DOHH2 (cell line): ENCODE results near the gene TMEM184A.

Source experiments
- H3F3A ChIP-seq: fragments of 200-600 bp; sonication (generic), shearing (Covaris generic); 2 replicates; pipeline ENCODE4 v1.6.0; 2016; ENCODE audit warnings: antibody characterized with exemption, mild to moderate bottlenecking; ENCODE audit not compliant: control insufficient read depth, insufficient read depth
- H3K27ac ChIP-seq: fragments of 200-600 bp; sonication (generic); 2 replicates; pipeline ENCODE4 v1.5.1; 2014; ENCODE audit warnings: low read depth, mild to moderate bottlenecking, low read length, moderate library complexity
- H3K27me3 ChIP-seq: fragments of 200-600 bp; sonication (generic); 2 replicates; pipeline ENCODE4 v1.6.1; 2014; ENCODE audit warnings: mild to moderate bottlenecking, low read length, mixed read lengths; ENCODE audit not compliant: control insufficient read depth
- H3K36me3 ChIP-seq: fragments of 200-600 bp; sonication (generic); 2 replicates; pipeline ENCODE4 v1.6.1; 2014; ENCODE audit warnings: mild to moderate bottlenecking, low read length, moderate library complexity, mixed read lengths; ENCODE audit not compliant: control insufficient read depth
- H3K4me1 ChIP-seq: fragments of 200-600 bp; sonication (generic); 2 replicates; pipeline ENCODE4 v1.6.1; 2014; ENCODE audit warnings: mild to moderate bottlenecking, low read length, mixed read lengths; ENCODE audit not compliant: control insufficient read depth
- H3K4me2 ChIP-seq: fragments of 200-600 bp; sonication (generic); 2 replicates; pipeline ENCODE4 v1.6.0; 2014; ENCODE audit warnings: mild to moderate bottlenecking, low read length, moderate library complexity
- H3K4me3 ChIP-seq: fragments of 200-600 bp; sonication (generic); 2 replicates; pipeline ENCODE4 v1.5.1; 2014; ENCODE audit warnings: mild to moderate bottlenecking, low read length, mixed read lengths
- H3K79me2 ChIP-seq: fragments of 200-600 bp; sonication (generic); 2 replicates; pipeline ENCODE4 v1.6.1; 2014; ENCODE audit warnings: mild to moderate bottlenecking, low read length, mixed read lengths; ENCODE audit not compliant: control insufficient read depth
- H3K9me2 ChIP-seq: fragments of 200-600 bp; sonication (generic); replicated peaks from 2 replicates; pipeline ENCODE4 v1.6.1; 2014; ENCODE audit warnings: mild to moderate bottlenecking, low read length, mixed read lengths; ENCODE audit not compliant: control insufficient read depth
- H3K9me3 ChIP-seq: fragments of 200-600 bp; sonication (generic); 2 replicates; pipeline ENCODE4 v1.6.1; 2014; ENCODE audit warnings: antibody characterized with exemption, low read length, mixed read lengths; ENCODE audit not compliant: control insufficient read depth, insufficient read depth
- H4K20me1 ChIP-seq: fragments of 200-600 bp; sonication (generic); 2 replicates; pipeline ENCODE4 v1.6.0; 2014; ENCODE audit warnings: low read depth, mild to moderate bottlenecking, antibody characterized with exemption, low read length, moderate library complexity; ENCODE audit not compliant: control insufficient read depth, insufficient read depth
- EZH2phosphoT487 ChIP-seq: fragments of 200-600 bp; sonication (generic); IDR thresholded peaks from 2 replicates; pipeline ENCODE4 v1.6.1; 2017; ENCODE audit warnings: borderline replicate concordance, mild to moderate bottlenecking, antibody characterized with exemption, low read length, moderate library complexity, mixed read lengths
- TF ChIP-seq, protein P1 (sequence below): fragments of 200-600 bp; sonication (generic); IDR thresholded peaks from one replicate; pipeline ENCODE4 v1.5.1; 2014; ENCODE audit warnings: antibody characterized with exemption, mild to moderate bottlenecking, low read depth, low read length; ENCODE audit not compliant: poor library complexity, severe bottlenecking

TMEM184A gene

DNA sequence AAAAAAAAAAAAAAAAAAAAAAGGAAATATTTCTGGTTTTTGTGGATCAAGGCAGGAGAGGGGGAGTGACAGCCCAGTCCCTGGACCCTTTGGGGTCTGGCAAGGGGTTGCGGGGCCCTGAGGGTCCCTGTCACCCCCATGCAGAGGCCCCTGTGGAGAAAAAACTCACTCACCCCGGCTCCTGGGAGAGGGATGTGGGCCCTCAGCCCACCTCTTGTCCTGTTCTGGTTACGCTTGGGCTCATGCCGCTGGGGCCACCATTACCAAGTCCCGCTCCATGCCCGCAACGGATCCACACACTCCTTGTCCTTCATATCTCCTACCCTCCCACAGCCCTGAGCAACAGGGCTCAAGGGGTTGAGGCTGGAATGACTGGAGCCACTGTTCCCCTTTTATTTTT is 1.0 kb upstream of the TMEM184A start:
- H3K27ac ChIP-seq: no peak overlapping the region
- H3K27me3 ChIP-seq: no peaks in the 10 kb centered on the region
- no peaks in the 10 kb centered on the region for H3K79me2 ChIP-seq
- H3K4me2 ChIP-seq: no peak overlapping the region
- H3F3A ChIP-seq: no peaks in the 10 kb centered on the region
- no peak for TF ChIP-seq EZH2phosphoT487
- TF ChIP-seq, protein P1, sequence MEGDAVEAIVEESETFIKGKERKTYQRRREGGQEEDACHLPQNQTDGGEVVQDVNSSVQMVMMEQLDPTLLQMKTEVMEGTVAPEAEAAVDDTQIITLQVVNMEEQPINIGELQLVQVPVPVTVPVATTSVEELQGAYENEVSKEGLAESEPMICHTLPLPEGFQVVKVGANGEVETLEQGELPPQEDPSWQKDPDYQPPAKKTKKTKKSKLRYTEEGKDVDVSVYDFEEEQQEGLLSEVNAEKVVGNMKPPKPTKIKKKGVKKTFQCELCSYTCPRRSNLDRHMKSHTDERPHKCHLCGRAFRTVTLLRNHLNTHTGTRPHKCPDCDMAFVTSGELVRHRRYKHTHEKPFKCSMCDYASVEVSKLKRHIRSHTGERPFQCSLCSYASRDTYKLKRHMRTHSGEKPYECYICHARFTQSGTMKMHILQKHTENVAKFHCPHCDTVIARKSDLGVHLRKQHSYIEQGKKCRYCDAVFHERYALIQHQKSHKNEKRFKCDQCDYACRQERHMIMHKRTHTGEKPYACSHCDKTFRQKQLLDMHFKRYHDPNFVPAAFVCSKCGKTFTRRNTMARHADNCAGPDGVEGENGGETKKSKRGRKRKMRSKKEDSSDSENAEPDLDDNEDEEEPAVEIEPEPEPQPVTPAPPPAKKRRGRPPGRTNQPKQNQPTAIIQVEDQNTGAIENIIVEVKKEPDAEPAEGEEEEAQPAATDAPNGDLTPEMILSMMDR: no peak
- H4K20me1 ChIP-seq: no peaks in the 10 kb centered on the region
- H3K36me3 ChIP-seq: no peaks in the 10 kb centered on the region
- H3K9me3 ChIP-seq: no peaks in the 10 kb centered on the region
- no peak overlapping the region for H3K4me3 ChIP-seq
- no peaks in the 10 kb centered on the region for H3K9me2 ChIP-seq
- peaks cover 8% of the 10 kb centered on the region; the same call in 1 of the 2 replicates for H3K4me1 ChIP-seq

DNA sequence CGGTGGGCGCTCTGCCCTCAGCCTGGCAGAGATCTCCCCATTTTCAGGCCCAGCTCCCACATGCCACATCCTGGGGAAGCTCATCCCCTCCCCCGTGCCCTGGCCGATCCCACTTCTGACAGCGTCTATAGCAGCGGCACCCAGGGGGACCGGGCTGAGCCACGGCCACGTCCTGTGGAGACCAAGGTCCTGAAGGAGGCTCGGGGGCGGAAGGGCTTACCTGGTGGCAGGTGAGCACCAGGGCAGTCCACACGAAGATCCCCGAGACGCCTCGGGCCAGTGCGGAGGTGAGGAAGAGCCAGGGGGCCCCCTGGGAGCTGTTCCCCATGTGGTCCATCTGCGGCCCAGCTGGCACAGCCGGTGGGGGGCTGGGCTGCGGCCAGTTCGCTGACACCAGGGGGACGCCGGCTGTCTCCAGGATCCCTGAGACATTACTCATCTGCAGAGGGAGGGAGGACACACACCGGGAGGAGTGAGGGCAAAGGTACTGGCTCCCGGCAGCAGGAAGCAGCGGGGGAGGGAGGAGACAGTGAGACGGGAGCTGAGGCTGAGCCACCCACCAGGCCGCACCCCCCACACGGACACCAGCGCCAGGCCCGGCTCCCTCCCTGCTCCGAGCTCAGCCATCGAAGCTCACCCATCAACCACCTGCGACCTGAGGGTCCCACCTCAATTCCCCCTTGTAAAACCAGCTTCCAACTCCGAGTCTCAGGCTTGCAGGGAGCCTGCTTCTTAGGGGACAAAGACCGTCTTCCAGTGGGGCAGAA is 776 bp downstream of the TMEM184A start:
- Histone ChIP-seq H3K36me3 (no peaks in the 10 kb centered on the region), H3K9me2 (no peaks in the 10 kb centered on the region), H3K27me3 (no peaks in the 10 kb centered on the region), H3F3A (no peaks in the 10 kb centered on the region), H3K4me3 (no peak overlapping the region), H3K79me2 (no peaks in the 10 kb centered on the region), H3K4me1 (peaks cover 8% of the 10 kb centered on the region; the same call in 1 of the 2 replicates), H3K27ac (no peak overlapping the region), H3K4me2 (no peak overlapping the region), H3K9me3 (no peaks in the 10 kb centered on the region), H4K20me1 (no peaks in the 10 kb centered on the region)
- TF ChIP-seq, protein P1: no peak
- TF ChIP-seq EZH2phosphoT487: no peak

DNA sequence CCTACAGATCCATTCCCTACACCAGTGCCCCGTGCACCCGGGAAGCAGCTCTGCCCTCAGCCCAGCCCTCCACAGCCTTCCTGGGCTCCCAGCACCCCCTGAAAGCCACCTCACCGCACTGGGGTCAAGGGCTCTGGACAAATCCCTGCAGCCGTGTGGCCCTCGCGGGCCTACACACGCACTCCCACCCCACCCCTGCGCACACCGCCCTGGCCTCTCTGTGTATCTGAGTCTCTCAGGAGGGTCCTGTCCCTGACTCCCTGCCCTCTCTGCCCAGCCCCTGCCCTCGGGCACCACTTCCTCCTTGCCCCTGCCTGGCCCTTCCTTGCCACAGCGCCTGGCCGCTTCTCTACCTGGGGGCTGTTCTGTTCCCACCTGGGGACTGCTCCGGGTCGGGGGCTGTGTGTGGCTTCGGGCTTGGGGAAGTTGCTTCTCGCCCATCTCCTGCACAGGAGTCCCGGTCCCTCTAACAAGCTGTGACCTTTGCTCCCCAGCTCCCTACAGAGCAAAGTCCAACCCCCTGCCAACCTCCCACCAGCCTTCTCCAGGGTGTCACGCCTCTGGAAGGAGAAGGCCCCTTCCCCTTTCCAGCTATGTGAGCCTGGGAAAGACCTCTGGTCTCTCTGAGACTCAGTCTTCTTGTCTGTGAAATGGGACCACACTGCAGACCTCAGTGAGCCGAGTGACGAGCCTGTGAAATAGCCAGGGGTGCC is 1.5 kb downstream of the TMEM184A start:
- Histone ChIP-seq H3K9me3 (no peaks in the 10 kb centered on the region), H3F3A (no peaks in the 10 kb centered on the region), H3K36me3 (no peaks in the 10 kb centered on the region), H3K27me3 (no peaks in the 10 kb centered on the region), H3K4me2 (no peak overlapping the region), H3K9me2 (no peaks in the 10 kb centered on the region), H3K27ac (no peak overlapping the region), H3K4me3 (no peak overlapping the region), H3K4me1 (peaks cover 8% of the 10 kb centered on the region; the same call in 1 of the 2 replicates), H4K20me1 (no peaks in the 10 kb centered on the region), H3K79me2 (no peaks in the 10 kb centered on the region)
- TF ChIP-seq EZH2phosphoT487: no peak
- TF ChIP-seq, protein P1: no peak
